NCI-H2196 treated with DMSO at 0.1 percent for 48 hours (cell line): Measurements from ENCODE around the gene CCR8.
"Not testable (repeated sequence)": the region's sequence is repeated elsewhere in the genome, so short reads cannot be mapped to it uniquely, and the experiment has no call there.

Experiments used
- DNase-seq: peaks from one replicate; lab custom pipeline; 2025; ENCODE audit not compliant: unreplicated experiment; lab: John Stamatoyannopoulos, UW

The CCR8 gene

GRCh38 chr3:39346785-39347585, 17.5 kb downstream of the CCR8 start:
- DNase-seq, result no peak

DNA sequence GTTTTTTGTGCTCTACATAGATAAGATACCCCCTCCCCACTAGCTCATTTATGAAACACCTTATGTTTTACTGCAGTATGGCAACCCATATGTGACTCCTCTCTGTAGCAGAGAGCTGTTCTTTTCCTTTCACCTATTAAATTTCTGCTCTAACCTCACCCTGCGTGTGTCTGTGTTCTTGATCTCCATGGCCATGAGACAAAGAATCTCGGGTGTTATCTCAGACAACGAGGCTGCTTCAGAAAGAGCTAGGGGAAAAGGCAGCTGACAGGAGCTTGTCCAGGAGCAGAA, 18.0 kb downstream of the CCR8 start:
- no peak for DNase-seq

- DNase-seq, result no peak
Observed at GRCh38 chr3:39349080-39349479, 19.6 kb downstream of the CCR8 start.

- DNase-seq, result no peak
Observed at GRCh38 chr3:39350714-39351113, 21.2 kb downstream of the CCR8 start.

DNA sequence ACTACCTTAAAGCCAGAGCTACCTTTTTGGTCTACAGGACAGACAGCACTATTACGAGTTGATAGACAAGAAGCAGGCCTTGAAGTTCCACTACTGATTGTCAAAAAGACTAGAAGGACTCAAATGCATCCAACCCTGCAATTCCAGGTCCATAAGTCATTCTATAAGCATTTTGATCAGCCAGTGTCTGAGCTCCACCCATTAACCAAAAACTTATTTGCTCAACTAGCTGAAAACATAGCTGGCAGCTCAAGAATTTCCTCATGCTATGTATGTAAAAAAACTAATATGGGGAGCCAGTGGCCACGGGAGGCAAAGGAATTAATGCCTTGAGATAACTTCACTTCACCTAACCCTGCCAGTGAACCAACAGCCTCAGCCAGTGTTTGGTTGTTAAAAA, 21.6 kb downstream of the CCR8 start:
- not testable (repeated sequence) for DNase-seq

DNA sequence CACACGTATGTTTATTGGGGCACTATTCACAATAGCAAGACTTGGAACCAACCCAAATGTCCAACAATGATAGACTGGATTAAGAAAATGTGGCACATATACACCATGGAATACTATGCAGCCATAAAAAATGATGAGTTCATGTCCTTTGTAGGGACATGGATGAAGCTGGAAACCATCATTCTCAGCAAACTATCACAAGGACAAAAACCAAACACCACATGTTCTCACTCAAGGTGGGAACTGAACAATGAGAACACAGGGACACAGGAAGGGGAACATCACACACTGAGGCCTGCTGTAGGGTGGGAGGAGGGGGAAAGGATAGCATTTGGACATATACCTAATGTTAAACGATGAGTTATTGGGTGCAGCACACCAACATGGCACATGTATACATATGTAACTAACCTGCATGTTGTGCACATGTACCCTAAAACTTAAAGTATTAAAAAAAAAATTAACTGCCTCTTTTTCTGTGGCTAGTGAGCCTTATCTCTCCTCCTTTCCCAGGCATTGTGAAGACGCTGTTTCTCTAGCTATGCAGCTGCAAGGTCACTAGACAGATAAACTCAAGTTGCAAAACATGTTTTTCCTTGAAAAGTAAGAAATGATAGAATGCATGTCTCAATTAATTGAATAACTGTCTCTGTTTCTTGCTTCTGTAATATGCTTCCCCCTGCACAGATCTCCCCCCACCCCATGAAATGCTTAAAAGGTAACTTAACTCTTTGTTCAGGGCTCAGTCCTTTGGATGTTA, 23.8 kb downstream of the CCR8 start:
- DNase-seq, result not testable (repeated sequence)

- DNase-seq, result no peak
Observed at GRCh38 chr3:39358333-39358732, 28.8 kb downstream of the CCR8 start.

- no peak for DNase-seq
Observed at GRCh38 chr3:39361252-39361927, 31.9 kb downstream of the CCR8 start.

- DNase-seq, result peak; percentile 9
Observed at GRCh38 chr3:39362192-39362591, 32.7 kb downstream of the CCR8 start.

GRCh38 chr3:39362812-39363211, 33.3 kb downstream of the CCR8 start:
- DNase-seq, result no peak

- not testable (repeated sequence) for DNase-seq
Observed at GRCh38 chr3:39370450-39370849, 40.9 kb downstream of the CCR8 start.

DNA sequence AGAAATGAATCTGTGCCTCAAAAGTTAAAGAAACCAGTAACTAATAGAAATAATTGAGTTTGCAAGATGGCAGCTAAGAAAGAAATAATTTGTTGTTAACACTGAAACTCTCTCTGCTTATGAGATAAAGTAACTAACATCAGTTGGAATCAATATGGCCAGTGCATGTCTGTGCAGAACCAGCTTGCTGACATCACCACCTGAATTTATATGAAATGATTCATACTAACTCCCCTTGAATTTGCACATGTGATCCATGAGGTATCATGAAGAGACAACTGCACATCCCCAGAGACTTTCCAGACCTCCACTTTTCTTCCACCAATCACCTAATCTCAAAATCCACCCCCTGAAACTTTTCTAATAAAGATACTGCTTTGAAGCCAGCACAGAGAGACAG, 43.3 kb downstream of the CCR8 start:
- DNase-seq, result no peak

GRCh38 chr3:39376959-39377634, 47.6 kb downstream of the CCR8 start:
- DNase-seq, result no peak

DNA sequence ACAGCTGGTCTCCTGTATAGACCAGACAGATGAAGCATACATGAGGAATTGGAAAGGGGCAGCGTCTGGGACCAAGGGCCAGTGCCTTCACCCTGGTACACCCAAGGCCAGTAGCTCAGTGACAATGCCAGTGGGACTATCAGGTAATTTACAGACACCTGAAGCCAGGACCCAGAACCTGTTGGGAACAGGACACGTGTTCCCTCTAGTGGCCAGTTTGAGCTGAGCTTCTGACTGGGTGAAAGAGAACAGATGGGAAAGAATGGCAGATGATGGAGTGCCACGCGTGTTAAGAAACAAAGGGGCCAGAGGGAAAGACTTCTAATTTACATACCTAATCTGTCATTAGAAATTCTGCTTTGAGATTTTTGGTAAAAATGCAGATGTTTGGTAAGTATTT, 48.6 kb downstream of the CCR8 start:
- no peak for DNase-seq

- DNase-seq, result no peak
Observed at GRCh38 chr3:39378957-39379777, 49.7 kb downstream of the CCR8 start.

- DNase-seq, result no peak
Observed at GRCh38 chr3:39379778-39380155, 50.3 kb downstream of the CCR8 start.

DNA sequence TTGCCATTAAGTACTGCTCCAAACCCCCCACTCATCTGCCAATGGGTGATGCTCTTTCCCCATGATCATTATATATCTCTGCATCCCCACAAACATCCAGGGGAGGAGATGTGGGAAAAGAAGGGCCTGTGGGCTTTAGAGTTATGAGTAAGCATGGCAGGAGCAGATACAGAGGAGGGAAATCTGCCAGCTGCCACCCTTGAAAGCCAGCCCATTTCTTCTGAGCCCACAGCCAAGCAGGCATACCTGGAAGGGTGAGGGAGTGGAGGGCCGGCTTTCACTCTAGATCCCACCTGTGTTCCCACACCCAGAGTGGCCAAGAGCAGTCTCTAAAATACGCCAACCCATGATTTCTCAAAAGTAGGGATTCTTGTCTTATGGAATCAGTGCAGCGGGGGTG, 51.9 kb downstream of the CCR8 start:
- DNase-seq, result no peak
